Liver (tissue), 9 donors: ENCODE data around the gene DHFR. TPM values are rescaled to one million over a fixed set of nuclear protein-coding genes. Genes with fewer than 3 reads are reported as not detected.

Source experiments
- DNase-seq: peaks from one replicate; pipeline ENCODE4 v3.0.0-alpha.2; 2017; ENCODE audit warnings: low spot score
- H3K27ac ChIP-seq, 2 donors: one replicate each; pipeline ENCODE4 v1.7.0; 2013; ENCODE audit warnings: inconsistent platforms in 2 of 2, low read length in 2 of 2, control low read depth in 1 of 2, low read depth in 1 of 2, mild to moderate bottlenecking in 1 of 2
- H3K27me3 ChIP-seq, 4 donors: one replicate each; pipeline versions ENCODE4 v1.6.1 to v1.7.0; 2013; ENCODE audit warnings: low read length in 3 of 4, inconsistent platforms in 1 of 4, mild to moderate bottlenecking in 1 of 4, moderate library complexity in 1 of 4; ENCODE audit not compliant: control insufficient read depth in 4 of 4, insufficient read depth in 4 of 4
- H3K36me3 ChIP-seq, 4 donors: one replicate each; pipeline versions ENCODE4 v1.6.1 to v1.7.0; 2013; ENCODE audit warnings: low read length in 3 of 4, mild to moderate bottlenecking in 3 of 4, low read depth in 1 of 4, moderate library complexity in 1 of 4; ENCODE audit not compliant: control insufficient read depth in 4 of 4, insufficient read depth in 3 of 4
- H3K4me1 ChIP-seq, 4 donors: one replicate each; pipeline versions ENCODE4 v1.6.1 to v1.7.0; 2013; ENCODE audit warnings: low read length in 3 of 4, mild to moderate bottlenecking in 3 of 4, moderate library complexity in 1 of 4; ENCODE audit not compliant: control insufficient read depth in 4 of 4, insufficient read depth in 4 of 4
- H3K4me3 ChIP-seq, 3 donors: one replicate each; pipeline versions ENCODE4 v1.6.1 to v1.7.0; 2013; ENCODE audit warnings: low read length in 3 of 3, control low read depth in 1 of 3, low read depth in 1 of 3, mild to moderate bottlenecking in 1 of 3
- H3K9ac ChIP-seq, 2 donors: one replicate each; pipeline ENCODE4 v1.7.0; 2013; ENCODE audit warnings: low read length in 2 of 2, mild to moderate bottlenecking in 2 of 2, moderate library complexity in 2 of 2, control low read depth in 1 of 2, low read depth in 1 of 2
- H3K9me3 ChIP-seq, 4 donors: one replicate each; pipeline versions ENCODE4 v1.6.1 to v1.7.0; 2013; ENCODE audit warnings: low read length in 3 of 4; ENCODE audit not compliant: control insufficient read depth in 4 of 4
- EGR1 ChIP-seq, 2 donors: IDR thresholded peaks; 2 replicates each; pipeline ENCODE4 v1.6.1; 2016 to 2018; ENCODE audit warnings: antibody characterized with exemption in 2 of 2, low read depth in 2 of 2
- FOXA1 ChIP-seq: IDR thresholded peaks from 2 replicates; pipeline ENCODE4 v1.6.1; 2016; ENCODE audit warnings: antibody characterized with exemption
- FOXA2 ChIP-seq: IDR thresholded peaks from 2 replicates; pipeline ENCODE4 v1.6.1; 2016; ENCODE audit warnings: antibody characterized with exemption
- GABPA ChIP-seq, 2 donors: IDR thresholded peaks in 1 of 2; conservative IDR thresholded peaks in 1 of 2; 2 replicates each; pipeline ENCODE4 v1.6.1; 2016; ENCODE audit warnings: antibody characterized with exemption in 2 of 2, mild to moderate bottlenecking in 1 of 2, moderate library complexity in 1 of 2
- HNF4A ChIP-seq, 2 donors: conservative IDR thresholded peaks; 2 replicates each; pipeline ENCODE4 v1.6.1; 2016; ENCODE audit warnings: antibody characterized with exemption in 2 of 2, mild to moderate bottlenecking in 2 of 2
- HNF4G ChIP-seq: IDR thresholded peaks from 2 replicates; pipeline ENCODE4 v1.6.1; 2016; ENCODE audit warnings: antibody characterized with exemption
- JUND ChIP-seq, 2 donors: IDR thresholded peaks; 2 replicates each; pipeline ENCODE4 v1.6.1; 2016; ENCODE audit warnings: antibody characterized with exemption in 2 of 2
- NR2F2 ChIP-seq: IDR thresholded peaks from 2 replicates; pipeline ENCODE4 v1.6.1; 2016; ENCODE audit warnings: antibody characterized with exemption
- RAD21 ChIP-seq, 2 donors: IDR thresholded peaks; 2 replicates each; pipeline ENCODE4 v1.6.1; 2016; ENCODE audit warnings: antibody characterized with exemption in 2 of 2, mild to moderate bottlenecking in 2 of 2
- RXRA ChIP-seq, 2 donors: IDR thresholded peaks; 2 replicates each; pipeline ENCODE4 v1.6.1; 2017 to 2018; ENCODE audit warnings: antibody characterized with exemption in 2 of 2, mild to moderate bottlenecking in 1 of 2
- SP1 ChIP-seq: IDR thresholded peaks from 2 replicates; pipeline ENCODE4 v1.6.1; 2018; ENCODE audit warnings: antibody characterized with exemption, mild to moderate bottlenecking
- TAF1 ChIP-seq: conservative IDR thresholded peaks from 2 replicates; pipeline ENCODE4 v1.6.1; 2016; ENCODE audit warnings: antibody characterized with exemption, mild to moderate bottlenecking
- YY1 ChIP-seq: IDR thresholded peaks from 2 replicates; pipeline ENCODE4 v1.6.1; 2016; ENCODE audit warnings: antibody characterized with exemption, mild to moderate bottlenecking
- ZBTB33 ChIP-seq: IDR thresholded peaks from 2 replicates; pipeline ENCODE4 v1.6.1; 2016; ENCODE audit warnings: antibody characterized with exemption
- WGBS: extraction: QIAGEN DNeasy Blood & Tissue Kit; methylation state at CpG from one replicate; pipeline ENCODE4 v1.1.7; 2013; 5-methylcytosine and 5-hydroxymethylcytosine counted together
- polyA plus RNA-seq, 2 donors: library from polyadenylated mRNA; stranded (reverse) in 1 of 2; unstranded in 1 of 2; fragments of 200-250 nt in 1 of 2; fragments of >200 nt in 1 of 2; fragmentation: Nextera tagmentation in 1 of 2; extraction: Ambion mirVana in 1 of 2; gene quantifications; one replicate each; pipeline versions ENCODE4 v1.2.1 to v1.2.3, GENCODE V29; 2013 to 2015
- total RNA-seq, 2 donors: library from RNA; depleted of rRNA; stranded (reverse); fragments of >200 nt; gene quantifications; one replicate each; pipeline ENCODE4 v1.2.3, GENCODE V29; 2014
- TF ChIP-seq, protein P1 (sequence below): IDR thresholded peaks from 2 replicates; pipeline ENCODE4 v1.6.1; 2016; ENCODE audit warnings: antibody characterized with exemption, mild to moderate bottlenecking
- TF ChIP-seq, protein P2 (sequence below): IDR thresholded peaks from 2 replicates; pipeline ENCODE4 v1.6.1; 2016; ENCODE audit warnings: antibody characterized with exemption
- TF ChIP-seq, protein P3 (sequence below): IDR thresholded peaks from 2 replicates; pipeline ENCODE4 v1.6.1; 2016; ENCODE audit warnings: antibody characterized with exemption
- TF ChIP-seq, protein P4 (sequence below): fragments of 150-350 bp; IDR thresholded peaks from 2 replicates; pipeline ENCODE4 v1.5.1; 2017; ENCODE audit warnings: improper control_type of control experiment, low read depth, low read length; ENCODE audit not compliant: missing input control
- donor health status: healthy.
- donor health status: healthy.
- donor health status: healthy.
- donor health status: healthy.
- donor health status: healthy.

DHFR gene
- total and polyA plus RNA-seq, 4 donors: 8.9 to 57.7 (median 13.4) TPM

DNA sequence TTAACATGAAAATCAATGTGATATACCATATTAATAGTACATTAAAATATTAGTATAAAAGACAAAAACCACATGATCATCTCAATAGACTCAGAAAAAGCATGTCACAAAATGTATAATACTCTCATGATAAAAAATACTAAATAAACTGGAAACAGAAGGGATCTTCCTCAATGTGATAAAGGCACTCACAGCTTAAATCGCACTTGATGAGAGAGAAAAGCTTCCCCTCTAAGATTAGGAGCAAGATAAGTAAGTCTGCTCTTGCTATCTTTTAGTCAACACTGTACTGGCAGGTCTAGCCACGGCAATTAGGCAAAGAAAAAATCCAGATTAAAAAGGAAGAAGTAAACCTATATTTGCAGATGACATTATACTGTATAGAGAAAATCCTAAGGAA is 22.1 kb downstream of the DHFR start:
- no peak overlapping the region for H3K9ac ChIP-seq
- H3K9me3 ChIP-seq: no peaks in the 10 kb centered on the region
- no peaks in the 10 kb centered on the region for H3K27me3 ChIP-seq
- 75% methylated on average over 2 of the region's 2 CpGs for WGBS
- no peak overlapping the region for H3K27ac ChIP-seq
- H3K36me3 ChIP-seq: peaks cover 0 to 15% (median 5%) of the 10 kb centered on the region in 4 donors
- TF ChIP-seq GABPA (IDR thresholded peaks at IDR 0.05 in 1 of 2, conservative IDR thresholded peaks at IDR 0.05 in 1 of 2) (no peak), FOXA1 (no peak), RAD21 (IDR thresholded peaks at IDR 0.05) (no peak), TAF1 (no peak), FOXA2 (no peak), EGR1 (IDR thresholded peaks at IDR 0.05; ENCODE audit: low read depth in 2 of 2) (no peak), YY1 (no peak), ZBTB33 (no peak), JUND (IDR thresholded peaks at IDR 0.05) (no peak), HNF4A (conservative IDR thresholded peaks at IDR 0.05) (no peak), SP1 (no peak), RXRA (IDR thresholded peaks at IDR 0.05) (no peak), HNF4G (no peak), NR2F2 (no peak)
- TF ChIP-seq, protein P1, sequence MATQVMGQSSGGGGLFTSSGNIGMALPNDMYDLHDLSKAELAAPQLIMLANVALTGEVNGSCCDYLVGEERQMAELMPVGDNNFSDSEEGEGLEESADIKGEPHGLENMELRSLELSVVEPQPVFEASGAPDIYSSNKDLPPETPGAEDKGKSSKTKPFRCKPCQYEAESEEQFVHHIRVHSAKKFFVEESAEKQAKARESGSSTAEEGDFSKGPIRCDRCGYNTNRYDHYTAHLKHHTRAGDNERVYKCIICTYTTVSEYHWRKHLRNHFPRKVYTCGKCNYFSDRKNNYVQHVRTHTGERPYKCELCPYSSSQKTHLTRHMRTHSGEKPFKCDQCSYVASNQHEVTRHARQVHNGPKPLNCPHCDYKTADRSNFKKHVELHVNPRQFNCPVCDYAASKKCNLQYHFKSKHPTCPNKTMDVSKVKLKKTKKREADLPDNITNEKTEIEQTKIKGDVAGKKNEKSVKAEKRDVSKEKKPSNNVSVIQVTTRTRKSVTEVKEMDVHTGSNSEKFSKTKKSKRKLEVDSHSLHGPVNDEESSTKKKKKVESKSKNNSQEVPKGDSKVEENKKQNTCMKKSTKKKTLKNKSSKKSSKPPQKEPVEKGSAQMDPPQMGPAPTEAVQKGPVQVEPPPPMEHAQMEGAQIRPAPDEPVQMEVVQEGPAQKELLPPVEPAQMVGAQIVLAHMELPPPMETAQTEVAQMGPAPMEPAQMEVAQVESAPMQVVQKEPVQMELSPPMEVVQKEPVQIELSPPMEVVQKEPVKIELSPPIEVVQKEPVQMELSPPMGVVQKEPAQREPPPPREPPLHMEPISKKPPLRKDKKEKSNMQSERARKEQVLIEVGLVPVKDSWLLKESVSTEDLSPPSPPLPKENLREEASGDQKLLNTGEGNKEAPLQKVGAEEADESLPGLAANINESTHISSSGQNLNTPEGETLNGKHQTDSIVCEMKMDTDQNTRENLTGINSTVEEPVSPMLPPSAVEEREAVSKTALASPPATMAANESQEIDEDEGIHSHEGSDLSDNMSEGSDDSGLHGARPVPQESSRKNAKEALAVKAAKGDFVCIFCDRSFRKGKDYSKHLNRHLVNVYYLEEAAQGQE: no peak
- TF ChIP-seq, protein P2, sequence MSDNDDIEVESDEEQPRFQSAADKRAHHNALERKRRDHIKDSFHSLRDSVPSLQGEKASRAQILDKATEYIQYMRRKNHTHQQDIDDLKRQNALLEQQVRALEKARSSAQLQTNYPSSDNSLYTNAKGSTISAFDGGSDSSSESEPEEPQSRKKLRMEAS: no peak
- TF ChIP-seq, protein P3, sequence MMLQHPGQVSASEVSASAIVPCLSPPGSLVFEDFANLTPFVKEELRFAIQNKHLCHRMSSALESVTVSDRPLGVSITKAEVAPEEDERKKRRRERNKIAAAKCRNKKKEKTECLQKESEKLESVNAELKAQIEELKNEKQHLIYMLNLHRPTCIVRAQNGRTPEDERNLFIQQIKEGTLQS: no peak
- TF ChIP-seq, protein P4, sequence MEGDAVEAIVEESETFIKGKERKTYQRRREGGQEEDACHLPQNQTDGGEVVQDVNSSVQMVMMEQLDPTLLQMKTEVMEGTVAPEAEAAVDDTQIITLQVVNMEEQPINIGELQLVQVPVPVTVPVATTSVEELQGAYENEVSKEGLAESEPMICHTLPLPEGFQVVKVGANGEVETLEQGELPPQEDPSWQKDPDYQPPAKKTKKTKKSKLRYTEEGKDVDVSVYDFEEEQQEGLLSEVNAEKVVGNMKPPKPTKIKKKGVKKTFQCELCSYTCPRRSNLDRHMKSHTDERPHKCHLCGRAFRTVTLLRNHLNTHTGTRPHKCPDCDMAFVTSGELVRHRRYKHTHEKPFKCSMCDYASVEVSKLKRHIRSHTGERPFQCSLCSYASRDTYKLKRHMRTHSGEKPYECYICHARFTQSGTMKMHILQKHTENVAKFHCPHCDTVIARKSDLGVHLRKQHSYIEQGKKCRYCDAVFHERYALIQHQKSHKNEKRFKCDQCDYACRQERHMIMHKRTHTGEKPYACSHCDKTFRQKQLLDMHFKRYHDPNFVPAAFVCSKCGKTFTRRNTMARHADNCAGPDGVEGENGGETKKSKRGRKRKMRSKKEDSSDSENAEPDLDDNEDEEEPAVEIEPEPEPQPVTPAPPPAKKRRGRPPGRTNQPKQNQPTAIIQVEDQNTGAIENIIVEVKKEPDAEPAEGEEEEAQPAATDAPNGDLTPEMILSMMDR: no peak
- H3K4me3 ChIP-seq: no peak overlapping the region
- DNase-seq: no peak
- peaks cover 2 to 19% (median 10%) of the 10 kb centered on the region in 4 donors for H3K4me1 ChIP-seq
